Mononuclear cell (primary cell): ENCODE results near the gene METTL26. TPM values are rescaled to one million over a fixed set of nuclear protein-coding genes. Genes with fewer than 3 reads are reported as not detected.

ENCODE experiments used
- total RNA-seq: library from RNA; depleted of rRNA; stranded (reverse); fragments of >200 nt; gene quantifications from one replicate; pipeline ENCODE4 v1.2.3, GENCODE V29; 2012

Gene METTL26
- total RNA-seq, 1 donor: 49.0 TPM

Other genes starting within 250 kb of the METTL26 start
- gene NME4, start 239.1 kb downstream of the METTL26 start, total RNA-seq: 15.0 TPM
- gene DECR2, start 234.4 kb downstream of the METTL26 start, total RNA-seq: 2.9 TPM
- gene RAB11FIP3, start 210.7 kb downstream of the METTL26 start, total RNA-seq: 6.5 TPM
- 31.2 TPM for gene CAPN15, start 108.6 kb downstream of the METTL26 start, total RNA-seq
- gene PRR35, start 75.9 kb downstream of the METTL26 start, total RNA-seq: 0.10 TPM
- gene NHLRC4, start 69.3 kb downstream of the METTL26 start, total RNA-seq: 1.2 TPM
- gene PIGQ, start 66.3 kb downstream of the METTL26 start, total RNA-seq: 8.5 TPM
- 6.6 TPM for gene RAB40C, start 46.2 kb downstream of the METTL26 start, total RNA-seq
- gene WFIKKN1, start 5.3 kb downstream of the METTL26 start, total RNA-seq: 0.31 TPM
- 18.5 TPM for gene MCRIP2, start 5.5 kb upstream of the METTL26 start, total RNA-seq
- 4.6 TPM for gene WDR90, start 13.1 kb upstream of the METTL26 start, total RNA-seq
- 45.2 TPM for gene RHOT2, start 31.8 kb upstream of the METTL26 start, total RNA-seq
- 0.84 TPM for gene RHBDL1, start 39.4 kb upstream of the METTL26 start, total RNA-seq
- 39.0 TPM for gene STUB1, start 44.1 kb upstream of the METTL26 start, total RNA-seq
- 25.0 TPM for gene JMJD8, start 48.0 kb upstream of the METTL26 start, total RNA-seq
- gene WDR24, start 54.1 kb upstream of the METTL26 start, total RNA-seq: 4.4 TPM
- gene FBXL16, start 69.5 kb upstream of the METTL26 start, total RNA-seq: 1.7 TPM
- 4.8 TPM for gene METRN, start 78.8 kb upstream of the METTL26 start, total RNA-seq
- gene ANTKMT, start 84.8 kb upstream of the METTL26 start, total RNA-seq: 5.8 TPM
- gene CCDC78, start 90.1 kb upstream of the METTL26 start, total RNA-seq: 1.0 TPM
- 4.6 TPM for gene HAGHL, start 90.8 kb upstream of the METTL26 start, total RNA-seq
- gene CIAO3, start 104.7 kb upstream of the METTL26 start, total RNA-seq: 22.7 TPM
- 0.21 TPM for gene MSLN, start 124.4 kb upstream of the METTL26 start, total RNA-seq
- 10.4 TPM for gene RPUSD1, start 152.1 kb upstream of the METTL26 start, total RNA-seq
- 8.8 TPM for gene CHTF18, start 152.3 kb upstream of the METTL26 start, total RNA-seq
- not detected for gene GNG13, start 164.4 kb upstream of the METTL26 start, total RNA-seq